HL-60 (cell line): ENCODE measurements around the gene ACOD1.

Experiments used
- GABPA ChIP-seq: IDR thresholded peaks from 2 replicates; pipeline ENCODE4 v1.6.1; 2012; ENCODE audit warnings: low read depth
- POLR2AphosphoS5 ChIP-seq: IDR thresholded peaks from 2 replicates; pipeline ENCODE4 v1.6.1; 2012; ENCODE audit warnings: low read depth
- SPI1 ChIP-seq: IDR thresholded peaks from 2 replicates; pipeline ENCODE4 v1.6.1; 2012; ENCODE audit warnings: low read depth, mild to moderate bottlenecking, borderline replicate concordance
- TF ChIP-seq, protein P1 (sequence below): IDR thresholded peaks from one replicate; pipeline ENCODE4 v1.5.1; 2011; ENCODE audit warnings: low read length, control low read depth, inconsistent platforms; ENCODE audit not compliant: insufficient read depth
- TF ChIP-seq, protein P2 (sequence below): IDR thresholded peaks from 2 replicates; pipeline ENCODE4 v1.6.1; 2012; ENCODE audit warnings: low read depth; ENCODE audit not compliant: insufficient replicate concordance

DNA sequence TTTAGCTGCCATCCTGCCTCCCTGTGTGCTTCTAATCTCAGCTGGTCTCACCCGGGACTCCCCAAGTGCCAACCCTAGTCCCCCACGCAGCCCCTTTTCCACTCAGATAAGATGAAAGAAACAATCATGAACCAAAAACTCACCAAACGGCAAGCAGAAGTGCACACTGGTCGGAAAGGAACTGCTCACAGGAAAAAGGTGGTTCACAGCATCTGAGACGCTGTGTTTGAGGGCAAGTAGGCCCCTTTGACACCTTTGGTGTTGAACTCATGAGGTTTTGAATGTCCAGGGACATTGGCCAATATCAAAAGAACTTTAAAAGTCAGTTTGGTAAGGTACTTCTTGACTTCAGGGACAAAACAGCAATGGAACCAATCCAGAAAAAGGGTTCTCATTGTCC is 20.4 kb upstream of the ACOD1 start:
- TF ChIP-seq, protein P1, sequence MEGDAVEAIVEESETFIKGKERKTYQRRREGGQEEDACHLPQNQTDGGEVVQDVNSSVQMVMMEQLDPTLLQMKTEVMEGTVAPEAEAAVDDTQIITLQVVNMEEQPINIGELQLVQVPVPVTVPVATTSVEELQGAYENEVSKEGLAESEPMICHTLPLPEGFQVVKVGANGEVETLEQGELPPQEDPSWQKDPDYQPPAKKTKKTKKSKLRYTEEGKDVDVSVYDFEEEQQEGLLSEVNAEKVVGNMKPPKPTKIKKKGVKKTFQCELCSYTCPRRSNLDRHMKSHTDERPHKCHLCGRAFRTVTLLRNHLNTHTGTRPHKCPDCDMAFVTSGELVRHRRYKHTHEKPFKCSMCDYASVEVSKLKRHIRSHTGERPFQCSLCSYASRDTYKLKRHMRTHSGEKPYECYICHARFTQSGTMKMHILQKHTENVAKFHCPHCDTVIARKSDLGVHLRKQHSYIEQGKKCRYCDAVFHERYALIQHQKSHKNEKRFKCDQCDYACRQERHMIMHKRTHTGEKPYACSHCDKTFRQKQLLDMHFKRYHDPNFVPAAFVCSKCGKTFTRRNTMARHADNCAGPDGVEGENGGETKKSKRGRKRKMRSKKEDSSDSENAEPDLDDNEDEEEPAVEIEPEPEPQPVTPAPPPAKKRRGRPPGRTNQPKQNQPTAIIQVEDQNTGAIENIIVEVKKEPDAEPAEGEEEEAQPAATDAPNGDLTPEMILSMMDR = no peak
- TF ChIP-seq, protein P2, sequence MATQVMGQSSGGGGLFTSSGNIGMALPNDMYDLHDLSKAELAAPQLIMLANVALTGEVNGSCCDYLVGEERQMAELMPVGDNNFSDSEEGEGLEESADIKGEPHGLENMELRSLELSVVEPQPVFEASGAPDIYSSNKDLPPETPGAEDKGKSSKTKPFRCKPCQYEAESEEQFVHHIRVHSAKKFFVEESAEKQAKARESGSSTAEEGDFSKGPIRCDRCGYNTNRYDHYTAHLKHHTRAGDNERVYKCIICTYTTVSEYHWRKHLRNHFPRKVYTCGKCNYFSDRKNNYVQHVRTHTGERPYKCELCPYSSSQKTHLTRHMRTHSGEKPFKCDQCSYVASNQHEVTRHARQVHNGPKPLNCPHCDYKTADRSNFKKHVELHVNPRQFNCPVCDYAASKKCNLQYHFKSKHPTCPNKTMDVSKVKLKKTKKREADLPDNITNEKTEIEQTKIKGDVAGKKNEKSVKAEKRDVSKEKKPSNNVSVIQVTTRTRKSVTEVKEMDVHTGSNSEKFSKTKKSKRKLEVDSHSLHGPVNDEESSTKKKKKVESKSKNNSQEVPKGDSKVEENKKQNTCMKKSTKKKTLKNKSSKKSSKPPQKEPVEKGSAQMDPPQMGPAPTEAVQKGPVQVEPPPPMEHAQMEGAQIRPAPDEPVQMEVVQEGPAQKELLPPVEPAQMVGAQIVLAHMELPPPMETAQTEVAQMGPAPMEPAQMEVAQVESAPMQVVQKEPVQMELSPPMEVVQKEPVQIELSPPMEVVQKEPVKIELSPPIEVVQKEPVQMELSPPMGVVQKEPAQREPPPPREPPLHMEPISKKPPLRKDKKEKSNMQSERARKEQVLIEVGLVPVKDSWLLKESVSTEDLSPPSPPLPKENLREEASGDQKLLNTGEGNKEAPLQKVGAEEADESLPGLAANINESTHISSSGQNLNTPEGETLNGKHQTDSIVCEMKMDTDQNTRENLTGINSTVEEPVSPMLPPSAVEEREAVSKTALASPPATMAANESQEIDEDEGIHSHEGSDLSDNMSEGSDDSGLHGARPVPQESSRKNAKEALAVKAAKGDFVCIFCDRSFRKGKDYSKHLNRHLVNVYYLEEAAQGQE = no peak
- TF ChIP-seq GABPA = no peak
- no peak for TF ChIP-seq POLR2AphosphoS5
- no peak for TF ChIP-seq SPI1
